Aorta (tissue), 5 donors: Measurements from ENCODE around the gene ME3. TPM values are rescaled to one million over a fixed set of nuclear protein-coding genes. Genes with fewer than 3 reads are reported as not detected.

Experiments
- ATAC-seq: fragments of 200-7000 bp; cut with Tn5 transposase; one replicate; pipeline ENCODE4 v1.9.1; 2022; ENCODE audit warnings: moderate library complexity; ENCODE audit not compliant: low FRiP score
- DNase-seq, 2 donors: peaks; one replicate each; pipeline ENCODE4 v3.0.0-alpha.2; 2020
- H3K27ac ChIP-seq, 2 donors: one replicate each; pipeline ENCODE4 v1.5.1; 2013; ENCODE audit warnings: low read length in 2 of 2, mild to moderate bottlenecking in 2 of 2, moderate library complexity in 2 of 2, control low read depth in 1 of 2, inconsistent platforms in 1 of 2, low read depth in 1 of 2
- H3K27me3 ChIP-seq, 2 donors: one replicate each; pipeline ENCODE4 v1.6.1; 2013; ENCODE audit warnings: control low read depth in 1 of 2, low read length in 1 of 2, mild to moderate bottlenecking in 1 of 2, moderate library complexity in 1 of 2; ENCODE audit not compliant: insufficient read depth in 2 of 2, control insufficient read depth in 1 of 2
- H3K36me3 ChIP-seq, 2 donors: one replicate each; pipeline ENCODE4 v1.6.1; 2013; ENCODE audit warnings: control low read depth in 1 of 2, low read length in 1 of 2, mild to moderate bottlenecking in 1 of 2; ENCODE audit not compliant: insufficient read depth in 2 of 2, control insufficient read depth in 1 of 2
- H3K4me1 ChIP-seq, 2 donors: one replicate each; pipeline ENCODE4 v1.6.1; 2013; ENCODE audit warnings: low read length in 2 of 2, control low read depth in 1 of 2, mild to moderate bottlenecking in 1 of 2, moderate library complexity in 1 of 2; ENCODE audit not compliant: insufficient read depth in 2 of 2, control insufficient read depth in 1 of 2
- H3K4me3 ChIP-seq, 2 donors: one replicate each; pipeline ENCODE4 v1.5.1; 2013; ENCODE audit warnings: low read length in 2 of 2, control low read depth in 1 of 2, mild to moderate bottlenecking in 1 of 2
- H3K9me3 ChIP-seq: one replicate; pipeline ENCODE4 v1.6.1; 2013; ENCODE audit warnings: mild to moderate bottlenecking, low read length; ENCODE audit not compliant: control insufficient read depth
- WGBS, 2 donors: extraction: QIAGEN DNeasy Blood & Tissue Kit; methylation state at CpG; one replicate each; pipeline ENCODE4 v1.1.7; 2013; 5-methylcytosine and 5-hydroxymethylcytosine counted together
- intact Hi-C, 2 donors: fragments of 100-400 bp; cut with DNase I; formaldehyde crosslinking; loops; one replicate each; pipeline versions ENCODE4 v1.14.2 to v1.15.0; 2022
- polyA plus RNA-seq, 2 donors: library from polyadenylated mRNA; stranded (reverse); fragments of 200-250 nt; gene quantifications; one replicate each; pipeline ENCODE4 v1.2.3, GENCODE V29; 2013
- total RNA-seq, 2 donors: library from RNA; stranded (reverse); fragmentation: NEBNext Ultra II Directional; extraction: Animal tissue kit (Norgen Biotek cat#: 25700); gene quantifications; one replicate each; pipeline ENCODE4 v1.2.1, GENCODE V29; 2021
- donor health status: healthy with polysubstance abuse.
- donor health status: Bipolar disorder and iron deficiency.
- donor health status: DM: no; HTN: no; CAD: no.
- donor health status: DM: no; HTN: no; CAD: no.
- donor health status: DM: yes; HTN: yes; CAD: no.

ME3 gene
- total and polyA plus RNA-seq, 4 donors: 9.5 to 41.0 (median 28.6) TPM

DNA sequence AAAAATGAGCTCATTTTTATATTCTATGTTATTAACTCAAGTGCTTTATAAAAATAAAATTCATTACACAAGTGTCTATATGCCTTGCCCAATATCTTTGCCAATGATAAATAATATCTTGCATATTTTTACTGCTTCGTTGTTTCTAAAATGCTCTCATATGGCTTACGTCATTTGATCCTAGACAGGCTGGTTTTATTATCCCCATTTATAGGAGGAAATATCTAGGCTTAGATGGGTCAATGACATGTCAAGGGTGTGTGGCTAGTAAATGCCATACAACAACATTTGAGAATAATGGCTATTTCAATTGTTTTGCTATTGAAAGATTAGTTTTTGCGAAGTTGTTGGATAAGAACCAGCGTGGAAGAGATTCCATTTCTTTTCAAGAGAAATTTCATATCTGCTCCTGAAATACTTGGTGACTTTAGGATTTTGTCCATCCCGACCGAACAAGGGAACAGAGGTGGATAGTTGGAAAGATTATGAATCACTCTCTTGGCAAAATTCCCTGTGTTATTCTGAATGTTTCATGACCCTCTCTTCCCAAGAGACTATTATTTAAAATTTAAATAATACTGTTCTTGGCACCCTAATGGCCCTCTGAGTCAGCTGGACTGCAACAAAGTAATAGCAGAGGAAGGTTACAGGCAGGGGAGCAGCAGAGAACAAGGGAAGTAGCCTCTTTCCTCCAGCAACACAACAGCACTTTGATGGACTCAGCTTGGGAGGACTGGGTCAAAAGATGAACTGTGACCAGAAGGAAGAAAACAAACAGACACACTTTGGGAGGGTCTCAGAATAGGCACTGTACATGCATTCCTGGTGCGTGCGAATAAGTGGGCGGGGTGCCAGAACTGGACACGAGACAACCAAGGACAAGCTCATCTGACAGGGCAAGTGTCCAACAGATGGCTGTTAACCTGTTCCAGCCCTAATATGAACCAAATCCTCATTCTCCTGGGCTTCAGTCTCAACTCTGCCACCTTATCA is 94.5 kb downstream of the ME3 start:
- Histone ChIP-seq H3K9me3 (no peaks in the 10 kb centered on the region), H3K4me3 (peak overlapping the region in 1 of 2 donors; percentile 18), H3K27me3 (no peaks in the 10 kb centered on the region), H3K36me3 (no peaks in the 10 kb centered on the region), H3K27ac (peak overlapping the region in 1 of 2 donors; percentile 47), H3K4me1 (peaks cover 0 to 2% of the 10 kb centered on the region in 2 donors)
- 9 to 12% methylated on average over 10 of the region's 10 CpGs for WGBS, 2 donors
- ATAC-seq (peak; percentile 90), DNase-seq (peak; percentile 73 to 85)
- intact Hi-C loops: loop anchor here (5.0 to 10.0 kb wide), 2 partner anchors 61 to 103 kb away; no protein-coding TSS in a partner anchor

GRCh38 chr11:86576946-86577624 is 95.3 kb downstream of the ME3 start:
- no peaks in the 10 kb centered on the region for H3K36me3 ChIP-seq
- no peak for ATAC-seq
- WGBS, 2 donors: 17 to 19% methylated on average over 1 of the region's 1 CpG
- H3K9me3 ChIP-seq: no peaks in the 10 kb centered on the region
- H3K27ac ChIP-seq: peak overlapping the region in 1 of 2 donors; percentile 57
- intact Hi-C loops: loop anchor here (5.0 to 10.0 kb wide), 2 partner anchors 60 to 102 kb away; no protein-coding TSS in a partner anchor
- DNase-seq: no peak
- no peak overlapping the region for H3K4me3 ChIP-seq
- H3K27me3 ChIP-seq: no peaks in the 10 kb centered on the region
- H3K4me1 ChIP-seq: peaks cover 0 to 2% of the 10 kb centered on the region in 2 donors

- H3K4me3 ChIP-seq: no peak overlapping the region
- WGBS, 2 donors: 92 to 95% methylated on average over 2 of the region's 2 CpGs
- intact Hi-C loops: loop anchor here (5.0 to 10.0 kb wide), 2 partner anchors 59 to 101 kb away; no protein-coding TSS in a partner anchor
Observed at GRCh38 chr11:86575927-86576326, 96.5 kb downstream of the ME3 start.

GRCh38 chr11:86575208-86575855 is 97.1 kb downstream of the ME3 start:
- Histone ChIP-seq H3K4me1 (no peaks in the 10 kb centered on the region), H3K36me3 (peaks cover 0 to 1% of the 10 kb centered on the region in 2 donors), H3K9me3 (no peaks in the 10 kb centered on the region), H3K4me3 (no peak overlapping the region), H3K27me3 (no peaks in the 10 kb centered on the region), H3K27ac (no peak overlapping the region)
- ATAC-seq (no peak), DNase-seq (no peak)
- WGBS, 2 donors: 96 to 97% methylated on average over 7 of the region's 7 CpGs
- intact Hi-C loops: loop anchor here (5.0 to 10.0 kb wide), 2 partner anchors 58 to 101 kb away; no protein-coding TSS in a partner anchor

More at GRCh38 chr11:86575927-86576326, 96.5 kb downstream of the ME3 start:
- no peak for DNase-seq
- H3K4me1 ChIP-seq: peaks cover 0 to 2% of the 10 kb centered on the region in 2 donors
- H3K36me3 ChIP-seq: peaks cover 0 to 1% of the 10 kb centered on the region in 2 donors
- ATAC-seq: no peak
- H3K27ac ChIP-seq: no peak overlapping the region
- no peaks in the 10 kb centered on the region for H3K27me3 ChIP-seq
- no peaks in the 10 kb centered on the region for H3K9me3 ChIP-seq

DNA sequence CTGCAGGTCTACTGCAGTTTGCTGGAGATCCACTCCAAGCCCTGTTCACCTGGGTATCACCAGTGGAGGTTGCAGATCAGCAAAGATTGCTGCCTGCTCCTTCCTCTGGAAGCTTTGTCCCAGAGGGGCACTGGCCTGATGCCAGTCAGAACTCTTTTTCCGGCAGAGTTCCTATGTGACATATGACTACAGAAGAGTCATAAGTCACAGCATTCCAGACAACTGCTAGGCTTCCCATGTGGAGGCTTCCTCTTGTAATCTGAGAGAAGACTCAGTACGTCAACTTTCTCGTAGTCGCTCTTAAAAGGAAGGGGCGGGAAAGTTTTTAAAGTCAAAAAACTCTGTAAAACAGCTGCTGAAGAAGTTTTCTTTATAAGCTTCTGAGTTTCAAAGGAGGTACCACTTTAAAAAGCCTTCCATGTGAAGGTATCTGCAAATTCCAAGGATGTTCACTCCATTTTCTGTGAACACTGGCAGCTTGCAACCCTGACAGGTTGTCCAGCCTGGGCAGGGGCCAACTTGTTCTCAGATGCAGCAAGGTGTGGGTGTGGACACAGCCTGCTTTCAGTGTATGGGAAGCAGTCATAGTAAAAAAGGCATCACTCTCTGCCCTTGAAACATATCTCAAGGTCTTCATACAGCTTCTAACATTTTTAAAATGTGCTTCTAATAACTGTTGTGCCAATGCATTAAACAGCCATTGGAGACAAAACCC is 97.8 kb downstream of the ME3 start:
- Histone ChIP-seq H3K4me3 (no peak overlapping the region), H3K9me3 (no peaks in the 10 kb centered on the region), H3K27ac (no peak overlapping the region), H3K27me3 (no peaks in the 10 kb centered on the region), H3K4me1 (no peaks in the 10 kb centered on the region), H3K36me3 (peaks cover 0 to 1% of the 10 kb centered on the region in 2 donors)
- intact Hi-C loops: loop anchor here (5.0 to 10.0 kb wide), 2 partner anchors 57 to 100 kb away; no protein-coding TSS in a partner anchor
- ATAC-seq: no peak
- no peak for DNase-seq
- 61 to 63% methylated on average over 5 of the region's 5 CpGs for WGBS, 2 donors

- H3K27me3 ChIP-seq: no peaks in the 10 kb centered on the region
- peaks cover 0 to 1% of the 10 kb centered on the region in 2 donors for H3K36me3 ChIP-seq
- peaks cover 0 to 3% of the 10 kb centered on the region in 2 donors for H3K4me1 ChIP-seq
- no peaks in the 10 kb centered on the region for H3K9me3 ChIP-seq
- no peak for ATAC-seq
- H3K4me3 ChIP-seq: no peak overlapping the region
- WGBS, 2 donors: 95% methylated on average over 5 of the region's 5 CpGs
- DNase-seq: no peak
- intact Hi-C loops: loop anchor here in 1 of 2 donors (10.0 kb wide), 1 partner anchor 97 kb away; no protein-coding TSS in a partner anchor
- H3K27ac ChIP-seq: no peak overlapping the region
Observed at GRCh38 chr11:86571273-86571948, 101.0 kb downstream of the ME3 start.

DNA sequence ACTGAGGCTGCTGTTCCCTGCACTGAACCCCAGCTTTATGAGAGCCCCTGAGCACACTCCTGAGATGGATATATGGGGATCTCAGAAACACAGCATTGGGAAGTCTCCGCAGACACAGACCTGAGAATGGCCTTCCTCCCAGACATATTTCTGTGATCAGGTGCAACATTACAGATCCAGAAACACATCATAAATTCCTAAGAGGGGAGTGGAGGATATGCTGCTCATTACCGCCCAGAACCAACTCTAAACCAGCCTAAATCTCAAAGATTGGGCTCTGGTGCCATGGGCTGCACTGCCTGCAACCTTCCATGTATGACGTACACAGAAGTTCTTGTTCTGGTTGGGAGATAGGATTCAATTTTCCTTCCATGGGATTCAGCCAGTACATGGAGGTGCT is 102.0 kb downstream of the ME3 start:
- Histone ChIP-seq H3K9me3 (no peaks in the 10 kb centered on the region), H3K27ac (no peak overlapping the region), H3K27me3 (no peaks in the 10 kb centered on the region), H3K36me3 (peaks cover 0 to 1% of the 10 kb centered on the region in 2 donors), H3K4me3 (no peak overlapping the region), H3K4me1 (peaks cover 0 to 3% of the 10 kb centered on the region in 2 donors)
- intact Hi-C loops: loop anchor here in 1 of 2 donors (10.0 kb wide), 1 partner anchor 96 kb away; no protein-coding TSS in a partner anchor
- WGBS, 2 donors: 97% methylated on average over 3 of the region's 3 CpGs
- ATAC-seq (no peak), DNase-seq (no peak)
